T-helper 9 cell (primary cell): Measurements from ENCODE around the gene ZC3H8.

Experiments used
- DNase-seq: peaks from one replicate; pipeline ENCODE4 v3.0.0-alpha.2; 2020

Gene ZC3H8

DNA sequence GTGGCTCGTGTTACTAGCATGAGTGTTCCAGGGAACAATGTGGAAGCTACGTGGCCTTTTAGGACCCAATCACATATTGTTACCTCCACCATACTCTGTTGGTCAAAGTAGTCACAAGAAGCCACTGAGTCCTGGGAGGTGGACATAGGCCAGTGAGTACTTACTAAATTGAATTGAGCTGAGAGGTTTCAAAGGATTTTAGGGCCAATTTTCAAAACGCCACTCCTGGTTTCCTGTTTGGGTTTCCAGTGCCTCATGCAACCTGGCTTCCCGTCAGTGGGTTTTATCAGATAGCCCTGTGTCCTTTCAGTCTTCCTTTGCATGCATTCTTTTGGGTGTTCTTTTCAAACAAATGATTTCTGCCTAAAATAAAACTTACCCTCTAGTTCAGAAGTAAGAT lies 60.4 kb downstream of the ZC3H8 start:
- DNase-seq, result no peak

DNA sequence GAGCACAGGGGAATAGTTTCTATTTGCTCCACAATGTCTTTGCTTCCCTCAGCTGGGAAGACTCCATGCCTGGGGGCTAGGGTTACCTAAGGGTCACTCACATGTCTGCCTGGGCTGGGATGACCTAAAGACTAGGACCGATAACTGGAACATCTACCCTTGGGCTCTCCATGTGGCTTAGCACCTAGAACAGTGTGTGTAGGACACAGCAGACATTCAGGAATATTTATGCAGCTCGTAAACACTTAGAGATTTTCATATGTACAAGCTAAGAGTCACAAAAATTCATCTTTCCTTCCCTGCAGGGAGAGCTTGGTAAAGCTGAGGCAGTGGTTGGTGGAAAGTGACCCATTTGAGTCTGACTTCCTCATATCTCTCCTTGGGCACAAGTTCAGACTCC lies 60.8 kb downstream of the ZC3H8 start:
- DNase-seq, result no peak

DNA sequence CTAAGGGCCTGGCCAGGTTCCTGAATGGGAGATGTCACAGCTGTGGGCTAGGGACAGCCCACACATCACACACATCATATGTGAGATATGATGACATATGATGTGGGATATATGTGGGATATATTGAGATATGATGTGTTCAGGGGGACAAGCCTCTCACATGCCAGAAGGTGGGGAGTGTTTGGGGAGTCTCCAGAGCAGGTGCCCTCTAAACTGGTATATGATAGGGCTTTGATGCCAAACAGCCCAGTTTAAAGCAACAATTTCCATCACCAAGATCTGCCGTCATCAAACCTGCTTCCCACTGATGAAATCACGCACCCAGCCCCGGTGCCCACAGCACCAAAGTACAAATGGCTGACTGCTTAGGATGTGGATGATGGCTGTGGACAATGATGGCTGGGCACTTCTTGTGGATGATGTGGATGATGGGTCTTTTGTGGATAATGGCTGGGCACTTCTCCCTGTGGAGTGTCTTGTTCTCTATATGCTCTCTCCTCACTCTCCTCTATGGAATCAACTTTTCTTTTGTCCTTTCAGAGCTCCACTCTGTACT lies 65.8 kb downstream of the ZC3H8 start:
- DNase-seq, result no peak

DNA sequence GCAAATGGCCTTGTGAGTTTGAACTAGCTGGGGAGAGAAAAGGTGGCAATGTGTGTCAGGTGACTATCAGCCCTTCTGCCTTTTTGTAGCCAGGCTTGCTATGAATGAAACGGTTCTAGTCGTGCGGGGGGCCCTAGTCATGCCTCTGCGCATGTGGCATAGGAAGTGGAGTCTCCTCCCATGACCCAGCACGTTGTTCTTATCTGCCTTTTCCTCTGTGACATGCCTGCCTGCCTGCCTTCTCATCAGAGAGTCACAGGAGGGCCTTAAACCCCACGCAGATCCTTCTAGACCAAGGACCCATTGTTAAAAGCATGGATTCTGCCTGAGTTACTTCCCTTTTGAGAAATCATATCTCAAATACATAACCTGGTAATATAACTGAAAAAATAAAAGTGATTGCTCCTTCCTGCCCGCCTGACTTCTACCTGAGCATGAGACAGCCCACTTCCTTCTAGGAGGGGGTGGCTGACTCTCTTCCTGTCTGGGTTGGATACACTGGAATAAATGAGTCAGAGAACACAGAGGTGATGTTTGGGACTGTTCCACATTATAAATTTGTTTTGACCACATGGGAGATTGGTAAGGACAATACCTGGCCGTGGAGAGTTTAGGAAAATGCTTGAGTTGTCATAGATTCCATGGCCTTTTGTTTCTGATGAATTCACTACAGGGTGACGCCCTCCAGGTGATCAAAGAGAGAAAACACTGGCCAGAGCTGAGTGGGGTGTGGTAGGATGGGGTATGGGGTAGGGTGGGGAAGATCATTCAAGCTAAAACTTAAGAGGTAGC lies 66.8 kb downstream of the ZC3H8 start:
- DNase-seq, result peak; percentile 51

DNA sequence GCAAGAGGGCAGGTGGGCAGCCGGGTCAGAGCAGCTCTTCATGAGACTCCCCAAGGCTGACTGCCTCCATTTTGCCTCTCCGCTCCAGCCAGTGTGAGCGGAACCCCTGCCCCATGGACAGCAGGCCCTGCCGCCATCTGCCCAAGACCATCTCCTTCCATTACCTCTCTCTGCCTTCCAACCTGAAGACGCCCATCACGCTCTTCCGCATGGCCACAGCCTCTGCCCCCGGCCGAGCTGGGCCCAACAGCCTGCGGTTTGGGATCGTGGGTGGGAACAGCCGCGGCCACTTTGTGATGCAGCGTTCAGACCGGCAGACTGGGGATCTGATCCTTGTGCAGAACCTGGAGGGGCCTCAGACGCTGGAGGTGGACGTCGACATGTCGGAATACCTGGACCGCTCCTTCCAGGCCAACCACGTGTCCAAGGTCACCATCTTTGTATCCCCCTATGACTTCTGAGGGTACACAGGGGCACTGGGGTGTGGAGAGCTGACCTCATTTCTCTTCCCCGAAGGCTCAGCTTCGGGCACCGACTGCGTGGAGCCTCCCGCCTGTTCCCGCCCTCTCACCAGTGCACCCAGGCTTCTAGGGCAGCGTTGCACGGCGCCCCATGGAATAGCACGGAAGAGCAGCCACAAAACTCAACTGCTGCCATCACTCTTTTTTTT lies 67.7 kb downstream of the ZC3H8 start:
- DNase-seq, result no peak

DNA sequence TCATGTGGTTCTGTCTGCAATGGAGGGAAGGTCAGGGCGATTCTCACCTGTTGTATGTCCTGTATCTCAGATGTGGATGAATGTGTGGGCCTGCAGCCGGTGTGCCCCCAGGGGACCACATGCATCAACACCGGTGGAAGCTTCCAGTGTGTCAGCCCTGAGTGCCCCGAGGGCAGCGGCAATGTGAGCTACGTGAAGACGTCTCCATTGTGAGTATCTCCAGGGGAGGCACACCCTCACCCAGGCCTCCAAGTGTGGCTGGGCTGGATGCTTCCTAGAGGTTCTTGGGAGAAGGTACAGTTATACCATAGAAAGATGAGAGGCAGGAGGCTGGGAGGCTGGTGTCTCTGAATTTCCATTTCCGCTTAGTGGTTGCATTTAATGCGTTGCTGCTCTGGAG lies 69.7 kb downstream of the ZC3H8 start:
- no peak for DNase-seq

DNA sequence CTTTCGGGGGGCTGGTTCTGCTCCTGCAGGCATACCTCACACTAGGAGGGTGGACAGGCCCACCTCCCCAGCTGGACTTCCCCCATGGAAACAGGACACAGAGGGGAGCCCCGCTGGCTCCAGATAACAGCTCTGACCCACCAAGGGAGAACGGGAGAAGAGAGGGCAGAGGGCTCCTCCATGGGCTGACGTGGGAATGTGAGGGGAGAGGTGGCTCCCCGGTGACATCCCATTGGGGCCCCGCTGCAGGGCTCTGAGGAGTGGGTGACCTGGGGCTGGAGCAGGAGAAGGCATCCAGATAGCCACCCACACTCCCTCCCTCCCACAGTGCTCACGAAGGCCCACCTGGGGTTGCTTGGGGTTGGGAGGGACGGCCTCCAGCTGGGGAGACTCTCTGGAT lies 70.7 kb downstream of the ZC3H8 start:
- no peak for DNase-seq

DNA sequence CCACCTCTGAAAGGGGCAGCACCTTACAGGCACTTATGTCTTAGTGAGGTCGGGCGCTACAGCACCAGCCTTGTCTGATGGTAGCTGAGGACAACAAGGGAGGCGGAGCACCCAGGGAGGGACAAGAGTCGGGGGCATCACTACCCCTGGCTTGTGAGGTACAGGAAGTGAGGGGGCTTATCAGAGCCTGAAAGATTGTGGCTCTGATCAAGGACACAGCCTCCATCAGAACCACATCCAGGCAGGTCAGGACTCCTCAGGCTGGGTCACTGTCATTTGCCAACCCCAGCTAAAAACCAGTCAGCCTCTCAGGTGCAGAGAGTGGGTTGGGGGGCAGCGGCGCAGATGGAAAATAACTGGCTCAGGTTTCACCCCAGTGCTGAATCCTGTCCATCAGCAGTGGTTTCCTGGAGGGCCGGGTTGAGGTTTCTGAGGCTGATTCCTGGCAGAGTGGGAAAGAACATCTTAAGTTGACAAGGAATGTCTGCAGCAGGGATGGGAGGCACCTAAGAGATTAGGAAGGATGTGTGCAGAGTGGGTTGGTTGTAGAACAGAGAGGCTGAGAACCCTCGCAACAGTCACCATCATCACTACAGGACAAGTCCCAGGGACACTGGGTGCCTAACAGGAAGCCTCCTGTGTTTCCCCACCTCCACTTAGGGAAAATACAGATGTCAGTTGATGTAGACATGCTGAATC lies 71.4 kb downstream of the ZC3H8 start:
- no peak for DNase-seq

DNA sequence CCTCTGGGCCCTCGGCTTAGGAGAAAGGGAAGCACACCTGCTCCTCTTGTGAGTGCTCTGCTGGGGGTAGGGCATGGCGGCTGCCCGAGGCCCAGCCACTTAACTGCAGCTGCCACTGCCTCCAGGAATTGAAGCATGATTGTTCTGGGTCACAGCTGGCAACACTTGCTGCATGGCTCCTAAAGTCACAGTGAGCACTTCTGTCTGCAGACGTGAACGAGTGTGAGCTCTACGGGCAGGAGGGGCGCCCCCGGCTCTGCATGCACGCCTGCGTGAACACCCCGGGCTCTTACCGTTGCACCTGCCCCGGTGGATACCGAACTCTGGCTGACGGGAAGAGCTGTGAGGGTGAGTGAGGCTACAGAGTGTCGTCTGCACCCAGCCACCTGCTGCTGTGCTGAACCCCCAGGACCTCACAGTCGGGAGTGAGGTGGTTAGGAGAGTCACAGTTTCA lies 72.2 kb downstream of the ZC3H8 start:
- DNase-seq, result peak; percentile 44

DNA sequence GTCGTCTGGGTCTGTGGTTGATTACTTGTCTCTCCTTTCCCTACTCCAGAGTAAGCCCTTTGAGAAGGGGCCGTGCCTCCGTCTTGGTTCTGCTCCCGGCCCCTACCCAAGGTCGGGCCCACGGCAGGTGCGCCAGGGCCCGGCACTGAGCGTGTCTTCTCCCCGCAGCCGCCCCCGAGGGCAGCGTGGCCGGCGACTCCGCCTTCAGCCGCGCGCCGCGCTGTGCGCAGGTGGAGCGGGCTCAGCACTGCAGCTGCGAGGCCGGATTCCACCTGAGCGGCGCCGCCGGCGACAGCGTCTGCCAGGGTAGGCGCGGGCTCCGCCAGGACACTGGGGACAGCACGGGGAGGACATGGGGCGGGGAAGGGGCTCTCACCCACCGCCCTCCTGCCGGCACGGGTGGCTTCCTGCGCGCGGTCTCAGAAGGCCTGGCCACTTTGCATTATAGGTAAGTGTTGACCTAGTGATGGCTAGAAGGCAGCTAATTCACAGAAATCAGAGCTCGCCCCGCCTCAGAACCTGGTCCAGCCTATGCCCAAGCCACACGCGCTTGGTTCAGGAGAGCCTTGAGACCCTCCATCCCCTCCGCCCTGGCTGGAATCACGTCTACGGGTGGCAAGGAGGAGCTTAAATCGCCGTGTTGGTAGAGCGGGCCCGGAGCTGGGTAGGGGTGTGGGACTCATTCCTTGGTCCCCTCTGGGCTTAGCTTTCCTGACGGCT lies 73.1 kb downstream of the ZC3H8 start:
- peak; percentile 65 for DNase-seq

DNA sequence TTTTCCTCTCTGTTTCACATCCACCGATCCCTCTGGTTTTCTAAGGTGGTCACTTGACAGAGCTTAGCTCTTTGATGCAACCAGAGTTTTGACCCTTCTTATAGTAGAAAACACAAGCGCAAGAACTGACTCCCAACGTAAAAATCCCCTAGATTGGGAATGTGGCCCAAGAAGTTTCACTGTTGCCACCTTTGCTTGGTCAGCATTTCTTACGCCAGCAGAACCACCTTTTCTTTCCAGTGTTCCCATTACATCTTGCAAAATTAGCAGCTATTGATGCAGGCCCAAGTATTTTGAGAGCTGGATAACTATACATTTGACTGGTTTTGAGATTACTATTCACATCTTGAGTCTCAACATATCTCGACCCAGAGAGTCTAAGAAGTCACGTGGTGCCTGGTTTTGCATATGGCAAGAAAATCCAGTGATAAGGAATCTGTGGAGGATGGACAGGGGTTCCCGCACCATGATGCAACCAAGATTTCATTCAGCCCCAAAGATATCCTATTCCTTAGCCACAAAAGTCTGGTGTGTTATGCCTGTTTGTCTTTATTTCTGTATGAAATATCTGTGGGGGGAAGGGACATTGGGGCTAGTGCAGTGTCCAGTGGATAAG lies 78.8 kb downstream of the ZC3H8 start:
- DNase-seq, result no peak

DNA sequence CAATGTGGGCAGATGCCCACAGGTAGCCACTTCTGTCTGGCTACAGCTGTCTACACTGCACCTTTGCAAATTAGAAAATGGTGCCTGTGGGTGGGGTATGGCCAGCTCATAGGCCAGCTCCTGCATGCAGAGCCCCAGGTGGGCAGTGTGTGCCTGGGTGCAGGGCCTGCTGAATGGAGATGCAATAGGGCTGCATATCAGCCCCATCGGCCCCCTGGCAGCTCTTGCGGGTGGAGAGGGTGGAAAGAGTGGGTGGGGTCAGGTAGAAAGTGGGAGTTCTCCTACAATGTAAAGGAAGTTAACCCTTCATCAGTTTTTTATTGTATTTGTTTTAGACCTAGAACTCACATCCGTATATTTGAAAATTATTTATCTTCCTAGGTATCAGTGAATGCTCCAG lies 79.5 kb downstream of the ZC3H8 start:
- no peak for DNase-seq

DNA sequence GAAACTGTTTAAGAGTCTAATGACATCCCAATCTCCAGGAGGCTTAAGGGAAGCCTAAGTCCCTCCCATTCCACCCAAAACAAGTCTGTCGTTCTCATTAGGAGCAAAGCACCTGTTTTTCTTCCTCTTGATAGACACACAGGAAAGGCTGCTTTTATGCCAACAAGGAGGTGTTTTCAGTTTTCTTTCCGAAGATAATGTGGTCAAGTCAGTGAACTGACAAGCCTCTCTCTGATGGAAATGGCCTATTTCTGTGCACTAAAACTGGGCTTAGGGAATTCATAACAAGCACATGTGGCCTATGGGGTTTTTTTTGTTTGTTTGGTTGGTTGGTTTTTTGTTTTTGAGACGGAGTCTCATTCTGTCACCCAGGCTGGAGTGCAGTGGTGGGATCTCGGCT lies 80.5 kb downstream of the ZC3H8 start:
- no peak for DNase-seq

DNA sequence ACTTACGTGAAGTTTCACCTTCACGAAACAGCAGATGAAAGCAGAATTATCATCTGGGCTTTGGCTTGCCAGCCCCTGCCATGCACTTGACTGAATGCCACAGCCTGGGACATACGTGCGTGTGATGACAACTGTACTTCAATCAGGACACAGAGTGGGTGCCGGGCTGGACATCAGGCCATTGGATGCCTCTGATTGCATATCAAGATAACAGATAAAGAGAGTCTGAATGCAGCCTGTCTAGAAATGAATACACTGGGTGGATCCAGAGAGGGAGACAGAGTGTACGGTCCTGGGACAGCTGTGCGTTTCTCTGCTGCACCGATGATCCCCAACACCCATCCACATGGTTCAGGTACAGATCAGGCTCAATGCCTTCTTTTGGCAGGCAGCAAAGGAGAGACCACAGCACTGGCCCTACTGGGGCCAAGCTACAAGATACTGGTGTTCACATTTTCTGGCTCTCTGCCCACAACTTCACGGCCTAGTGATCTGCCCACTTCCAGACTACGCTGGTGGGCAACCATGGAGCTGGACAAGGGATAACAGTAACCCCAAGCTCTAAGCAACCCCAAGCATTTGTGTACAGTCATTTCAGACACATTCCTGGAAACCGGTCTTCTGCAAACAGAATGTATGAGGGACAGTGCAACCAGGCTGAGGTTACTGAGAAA lies 81.1 kb downstream of the ZC3H8 start:
- DNase-seq, result no peak

DNA sequence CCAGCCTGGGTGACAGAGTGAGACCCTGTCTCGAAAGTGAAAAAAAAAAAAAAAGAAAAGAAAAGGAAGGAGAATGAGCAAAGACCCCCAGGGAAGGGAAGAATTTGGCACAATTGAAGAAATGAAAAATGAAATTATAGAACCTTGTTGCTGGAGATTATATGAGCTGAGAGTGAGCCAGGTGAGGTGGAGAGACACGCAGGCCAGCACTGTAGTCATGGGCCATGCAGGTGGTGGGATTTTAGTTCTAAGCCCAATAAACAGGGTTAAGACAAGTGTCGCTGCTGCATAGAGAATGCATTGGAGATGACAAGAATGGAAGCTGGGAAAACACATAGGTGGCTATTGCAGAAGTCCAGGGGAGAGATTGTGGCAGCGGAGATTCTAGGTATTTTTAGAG lies 84.3 kb downstream of the ZC3H8 start:
- no peak for DNase-seq

DNA sequence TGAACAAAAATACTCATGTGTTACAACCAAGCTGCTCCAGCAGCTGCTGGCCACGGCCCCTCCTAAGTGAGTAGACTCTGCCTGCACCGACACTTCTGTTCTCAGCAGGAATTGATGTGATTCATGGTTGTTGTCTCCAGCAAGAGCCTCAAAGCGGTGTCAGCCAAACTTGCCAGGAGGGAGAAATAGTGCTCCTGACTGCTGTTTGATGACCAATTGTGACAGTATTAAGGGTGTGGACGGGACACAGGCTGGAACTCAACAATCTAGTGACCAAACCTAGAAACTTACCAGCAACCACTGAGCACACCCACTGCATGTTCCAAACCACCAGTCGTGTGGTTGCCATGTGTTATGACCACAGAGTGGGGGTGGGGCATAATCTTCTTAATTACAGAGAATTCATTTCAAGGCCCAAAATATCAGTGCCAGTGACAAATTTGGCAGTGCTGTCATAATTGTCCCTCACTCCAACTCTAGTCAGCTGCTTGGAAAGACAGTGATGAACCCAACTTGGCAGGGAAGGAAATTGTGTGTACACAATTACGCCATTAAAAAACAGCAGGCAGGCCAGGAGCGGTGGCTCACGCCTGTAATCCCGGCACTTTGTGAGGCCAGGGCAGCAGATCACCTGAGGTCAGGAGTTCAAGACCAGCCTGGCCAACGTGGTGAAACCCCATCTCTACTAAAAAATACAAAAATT lies 86.3 kb downstream of the ZC3H8 start:
- no peak for DNase-seq

DNA sequence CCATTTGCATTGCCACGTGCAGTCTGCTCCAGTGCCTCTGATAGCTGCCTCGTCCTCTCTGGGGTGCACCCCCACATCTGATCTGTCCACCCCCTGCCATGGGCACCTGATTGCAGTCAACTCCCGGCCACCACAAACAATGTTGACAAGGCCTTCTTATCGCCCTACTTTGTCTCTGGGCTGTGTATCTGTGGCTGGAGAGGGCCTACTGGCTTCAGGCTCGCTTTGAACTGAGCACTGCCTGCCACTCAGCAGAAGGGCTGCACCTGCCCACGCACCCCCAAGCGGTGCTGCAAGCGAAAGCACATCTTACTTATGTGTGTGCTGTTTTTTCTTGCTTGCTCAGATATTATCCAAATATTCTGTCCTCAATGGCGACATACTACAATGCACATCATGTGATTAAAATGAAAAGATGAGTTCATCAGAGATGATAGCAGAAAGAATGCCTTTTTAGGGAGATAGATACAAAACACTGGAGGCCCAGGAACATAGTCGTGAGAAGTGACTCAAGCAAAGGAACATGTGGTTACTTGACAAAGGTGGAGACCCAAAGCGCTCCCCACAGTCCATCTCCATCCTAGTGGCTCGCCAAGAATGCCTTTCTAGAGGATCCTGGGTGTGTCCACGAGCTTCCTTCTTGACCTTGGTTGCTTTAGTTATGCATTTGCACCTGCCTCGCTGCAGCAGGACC lies 87.9 kb downstream of the ZC3H8 start:
- DNase-seq, result no peak

DNA sequence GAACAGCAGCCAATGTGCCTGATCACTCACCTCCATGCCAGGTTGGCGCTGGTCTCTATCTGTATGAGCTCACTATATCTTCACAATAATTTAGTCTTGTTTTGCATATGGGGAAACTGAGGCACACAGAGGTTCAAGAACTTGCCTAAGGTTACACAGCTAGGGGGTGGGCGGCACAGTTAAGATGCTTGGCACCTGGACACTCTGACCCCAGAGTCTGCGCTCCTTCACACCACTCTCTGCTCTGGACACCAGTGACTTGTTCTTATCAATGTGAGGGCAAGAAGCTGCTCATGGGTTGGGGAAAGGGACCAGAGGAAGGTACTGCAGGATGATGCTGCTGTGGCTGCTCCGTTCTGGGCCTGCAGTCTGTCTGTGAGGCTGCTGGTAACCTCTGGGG lies 89.5 kb downstream of the ZC3H8 start:
- DNase-seq, result no peak

DNA sequence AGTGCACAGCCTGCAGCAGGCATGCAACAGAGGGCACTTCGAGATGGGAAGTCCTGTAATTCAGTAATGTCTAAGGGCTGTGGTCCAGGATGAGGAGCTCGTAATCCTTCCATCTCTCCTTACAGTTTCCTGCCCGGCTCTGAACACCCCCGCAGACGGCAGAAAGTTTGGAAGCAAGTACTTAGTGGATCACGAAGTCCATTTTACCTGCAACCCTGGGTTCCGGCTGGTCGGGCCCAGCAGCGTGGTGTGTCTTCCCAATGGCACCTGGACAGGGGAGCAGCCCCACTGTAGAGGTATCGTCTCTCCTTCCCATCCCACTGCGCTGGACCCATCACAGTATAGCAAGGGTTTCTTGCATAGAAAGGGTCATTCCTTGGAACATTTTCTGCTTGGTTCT lies 90.0 kb downstream of the ZC3H8 start:
- DNase-seq, result no peak

DNA sequence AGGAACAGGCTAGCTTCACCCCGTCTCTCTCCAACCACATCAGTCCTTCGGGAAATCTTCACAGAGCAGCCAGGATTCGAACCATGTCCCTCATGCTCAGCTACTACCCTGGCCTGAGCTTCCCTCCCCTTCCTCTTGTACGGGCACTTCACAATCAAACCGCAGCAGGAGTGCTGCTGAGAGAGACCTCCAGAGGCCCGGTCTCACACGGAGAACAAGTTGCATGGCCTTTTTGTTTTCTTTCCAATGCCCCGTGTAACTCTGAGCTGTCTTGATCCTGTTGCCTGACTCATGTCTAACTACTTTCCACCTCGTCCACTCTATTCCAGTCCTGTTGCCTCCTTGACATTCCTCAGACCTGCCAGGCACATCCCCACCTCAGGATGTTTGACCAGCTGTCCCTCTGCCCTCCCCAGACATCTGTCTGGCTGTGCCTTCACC lies 91.3 kb downstream of the ZC3H8 start:
- no peak for DNase-seq

DNA sequence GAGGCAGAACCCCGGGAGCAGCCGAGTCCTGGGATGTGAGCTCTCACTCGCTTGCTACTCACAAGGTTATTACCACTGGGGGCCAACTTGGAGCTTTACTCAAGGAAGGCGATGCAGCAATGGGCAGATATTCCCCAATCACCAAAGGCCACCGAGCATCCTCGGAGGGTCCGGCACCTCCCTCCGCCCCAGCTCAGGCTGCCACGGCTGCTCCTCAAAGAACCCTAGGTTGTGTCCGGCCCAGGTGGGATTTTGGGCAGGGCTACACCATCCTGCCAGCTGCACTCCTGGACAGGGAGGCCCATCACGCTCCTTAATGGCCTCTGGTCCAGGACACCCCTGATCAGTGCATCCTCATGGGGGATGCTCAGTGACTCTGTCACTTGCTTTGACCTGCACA lies 91.9 kb downstream of the ZC3H8 start:
- DNase-seq, result no peak
